Ureter (tissue), 1 donor: ENCODE results near the gene MYT1. TPM values are rescaled to one million over a fixed set of nuclear protein-coding genes. Genes with fewer than 3 reads are reported as not detected.
"Not testable (repeated sequence)": the region's sequence is repeated elsewhere in the genome, so short reads cannot be mapped to it uniquely, and the experiment has no call there.

Experiments used
- DNase-seq: peaks from one replicate; pipeline ENCODE4 v3.0.0-alpha.2; 2020; ENCODE audit warnings: low spot score
- total RNA-seq: library from RNA; stranded (reverse); gene quantifications from one replicate; pipeline ENCODE4 v1.2.4, GENCODE V29; 2023
- donor health status: DM: yes; HTN: yes; CAD: no.

Gene MYT1
- total RNA-seq = 0.18 TPM

GRCh38 chr20:64164123-64164836 lies at the start of gene MYT1:
Gene MYT1 (plus strand): TSS chr20:64164452. CDS start chr20:64198862, 34,410 bp downstream.
- no peak for DNase-seq

GRCh38 chr20:64115171-64115911 lies 48.9 kb upstream of the MYT1 start:
- DNase-seq = peak; percentile 36

GRCh38 chr20:64116016-64116415 lies 48.2 kb upstream of the MYT1 start:
- peak; percentile 37 for DNase-seq

- DNase-seq = peak; percentile 33
Observed at GRCh38 chr20:64116541-64117431, 47.5 kb upstream of the MYT1 start.

GRCh38 chr20:64117432-64117777 lies 46.8 kb upstream of the MYT1 start:
- DNase-seq = peak; percentile 1

- DNase-seq = no peak
Observed at GRCh38 chr20:64119301-64119680, 45.0 kb upstream of the MYT1 start.

- DNase-seq = peak; percentile 29
Observed at GRCh38 chr20:64119681-64120341, 44.4 kb upstream of the MYT1 start.

- DNase-seq = no peak
Observed at GRCh38 chr20:64121586-64121985, 42.7 kb upstream of the MYT1 start.

- not testable (repeated sequence) for DNase-seq
Observed at GRCh38 chr20:64122927-64123326, 41.3 kb upstream of the MYT1 start.

- not testable (repeated sequence) for DNase-seq
Observed at GRCh38 chr20:64123517-64123916, 40.7 kb upstream of the MYT1 start.

GRCh38 chr20:64129146-64129782 lies 35.0 kb upstream of the MYT1 start:
- DNase-seq = no peak

- no peak for DNase-seq
Observed at GRCh38 chr20:64130271-64130670, 34.0 kb upstream of the MYT1 start.

- DNase-seq = no peak
Observed at GRCh38 chr20:64130876-64131275, 33.4 kb upstream of the MYT1 start.

- DNase-seq = no peak
Observed at GRCh38 chr20:64131406-64131805, 32.8 kb upstream of the MYT1 start.

- no peak for DNase-seq
Observed at GRCh38 chr20:64133951-64134407, 30.3 kb upstream of the MYT1 start.

- not testable (repeated sequence) for DNase-seq
Observed at GRCh38 chr20:64134744-64135143, 29.5 kb upstream of the MYT1 start.

GRCh38 chr20:64136004-64136710 lies 28.1 kb upstream of the MYT1 start:
- DNase-seq = no peak

GRCh38 chr20:64137598-64138031 lies 26.6 kb upstream of the MYT1 start:
- DNase-seq = no peak

GRCh38 chr20:64138276-64138815 lies 25.9 kb upstream of the MYT1 start:
- DNase-seq = no peak
